GM06990 (cell line): ENCODE data around the gene SF3A1.

Experiments used
- DNase-seq: peaks from one replicate; pipeline ENCODE4 v3.0.0-alpha.2; 2011; ENCODE audit not compliant: insufficient read length; ENCODE audit errors: extremely low read depth
- H3K27me3 ChIP-seq: replicated peaks from 2 replicates; pipeline ENCODE4 v1.6.0; 2011; ENCODE audit warnings: low read length; ENCODE audit not compliant: control insufficient read depth, insufficient read depth
- H3K36me3 ChIP-seq: 2 replicates; pipeline ENCODE4 v1.5.1; 2011; ENCODE audit warnings: low read length; ENCODE audit not compliant: control insufficient read depth, insufficient read depth
- H3K4me3 ChIP-seq: replicated peaks from 2 replicates; pipeline ENCODE4 v1.5.1; 2011; ENCODE audit warnings: low read depth, mild to moderate bottlenecking, control low read depth, low read length
- CTCF ChIP-seq: IDR thresholded peaks from 2 replicates; pipeline ENCODE4 v1.5.1; 2011; ENCODE audit warnings: low read length, control low read depth, mild to moderate bottlenecking, inconsistent platforms; ENCODE audit not compliant: insufficient read depth, poor library complexity, severe bottlenecking

Gene SF3A1

GRCh38 chr22:30327864-30328345 lies 28.8 kb downstream of the SF3A1 start:
- H3K36me3 ChIP-seq, result peaks cover 13% of the 10 kb centered on the region
- DNase-seq, result no peak
- TF ChIP-seq CTCF, result peak; percentile 6
- no peaks in the 10 kb centered on the region for H3K27me3 ChIP-seq
- no peak overlapping the region; the same call in 1 of the 2 replicates for H3K4me3 ChIP-seq

- Histone ChIP-seq H3K4me3 (peak within 1 kb of the TSS; percentile 78), H3K36me3 (peaks cover 7% of the 10 kb centered on the region), H3K27me3 (no peaks in the 10 kb centered on the region)
- DNase-seq, result peak; percentile 96
- no peak for TF ChIP-seq CTCF
Measured at GRCh38 chr22:30326706-30327362, 29.9 kb downstream of the SF3A1 start, which contains the start of gene TBC1D10A. TSS of gene TBC1D10A (minus strand) at chr22:30326941. CDS start at chr22:30326881, 60 bp downstream.

GRCh38 chr22:30326255-30326705 lies 30.4 kb downstream of the SF3A1 start:
- TF ChIP-seq CTCF, result no peak
- H3K36me3 ChIP-seq, result peaks cover 7% of the 10 kb centered on the region
- no peak for DNase-seq
- peak overlapping the region; percentile 78 for H3K4me3 ChIP-seq
- H3K27me3 ChIP-seq, result no peaks in the 10 kb centered on the region

GRCh38 chr22:30325724-30326254 lies 30.9 kb downstream of the SF3A1 start:
- Histone ChIP-seq H3K36me3 (peaks cover 7% of the 10 kb centered on the region), H3K4me3 (peak overlapping the region; percentile 78), H3K27me3 (no peaks in the 10 kb centered on the region)
- no peak for DNase-seq
- no peak for TF ChIP-seq CTCF

- TF ChIP-seq CTCF, result no peak
- H3K4me3 ChIP-seq, result peak overlapping the region; percentile 78
- no peaks in the 10 kb centered on the region for H3K27me3 ChIP-seq
- DNase-seq, result no peak
- H3K36me3 ChIP-seq, result peaks cover 5% of the 10 kb centered on the region
Measured at GRCh38 chr22:30325065-30325720, 31.5 kb downstream of the SF3A1 start.
